Measurements from ENCODE around the gene LYZL4. TPM values are rescaled to one million over a fixed set of nuclear protein-coding genes. Genes with fewer than 3 reads are reported as not detected.

LYZL4 gene
- total and polyA plus RNA-seq, 4 experiments from 2014 or later = not detected

DNA sequence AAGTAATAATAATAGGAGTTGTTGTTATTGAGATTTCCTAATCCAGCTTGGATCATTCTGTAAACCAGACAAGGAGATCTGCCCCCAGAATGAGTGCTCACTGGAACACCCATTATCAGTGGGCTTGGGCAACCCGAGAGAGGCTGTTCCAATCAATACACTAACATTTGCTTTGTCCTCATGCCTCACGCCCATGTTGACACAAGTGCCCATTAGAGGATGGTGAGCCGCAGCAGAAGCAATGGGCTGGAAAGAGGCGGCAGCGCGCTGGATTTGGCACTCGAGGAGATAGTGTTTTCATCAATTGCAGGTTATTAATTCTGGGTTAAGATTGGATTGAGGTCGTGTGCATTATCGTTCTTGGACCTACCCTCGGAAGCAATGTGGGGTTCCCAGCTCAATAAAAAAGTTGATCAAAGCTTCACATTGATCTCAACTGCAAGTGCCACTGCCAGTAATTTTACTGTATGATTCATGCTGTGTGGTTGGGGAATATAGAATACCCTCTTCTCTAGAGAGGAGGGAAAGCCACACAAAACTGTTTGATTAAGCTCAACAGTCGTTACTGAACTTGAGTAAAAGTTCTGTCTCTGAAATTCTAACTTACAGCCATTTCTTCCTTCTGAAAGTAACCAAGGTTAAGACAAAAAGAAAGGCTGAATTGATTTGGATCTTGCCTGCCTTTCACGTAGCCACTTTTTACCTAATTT lies 15.7 kb downstream of the LYZL4 start:
- Mint-ChIP-seq H3K9me3 (no peaks in the 10 kb centered on the region), H3K27me3 (peaks cover 0 to 14% of the 10 kb centered on the region in 2 donors), H3K4me3 (no peak overlapping the region), H3K4me1 (no peaks in the 10 kb centered on the region), H3K36me3 (no peaks in the 10 kb centered on the region), H3K27ac (no peak overlapping the region)
- Histone ChIP-seq H3K27me3 (ENCODE audit: insufficient read depth, low read length) (no peaks in the 10 kb centered on the region), H3K36me3 (ENCODE audit: insufficient read depth, low read length) (no peaks in the 10 kb centered on the region), H3K27ac (ENCODE audit: low read depth, low read length) (no peak overlapping the region), H3K4me1 (ENCODE audit: insufficient read depth, low read length) (no peaks in the 10 kb centered on the region), H3K4me3 (ENCODE audit: low read length in 2 of 2) (no peak overlapping the region), H3K9me3 (ENCODE audit: control insufficient read depth in 1 of 2, low read length in 2 of 2) (no peaks in the 10 kb centered on the region)
- CTCF ChIA-PET (ENCODE audit: partially characterized antibody) = no interaction called here
- POLR2A ChIA-PET (ENCODE audit: partially characterized antibody) = no interaction called here
- DNase-seq = no peak
- intact Hi-C loops (cut with micrococcal nuclease) = no loop called here

DNA sequence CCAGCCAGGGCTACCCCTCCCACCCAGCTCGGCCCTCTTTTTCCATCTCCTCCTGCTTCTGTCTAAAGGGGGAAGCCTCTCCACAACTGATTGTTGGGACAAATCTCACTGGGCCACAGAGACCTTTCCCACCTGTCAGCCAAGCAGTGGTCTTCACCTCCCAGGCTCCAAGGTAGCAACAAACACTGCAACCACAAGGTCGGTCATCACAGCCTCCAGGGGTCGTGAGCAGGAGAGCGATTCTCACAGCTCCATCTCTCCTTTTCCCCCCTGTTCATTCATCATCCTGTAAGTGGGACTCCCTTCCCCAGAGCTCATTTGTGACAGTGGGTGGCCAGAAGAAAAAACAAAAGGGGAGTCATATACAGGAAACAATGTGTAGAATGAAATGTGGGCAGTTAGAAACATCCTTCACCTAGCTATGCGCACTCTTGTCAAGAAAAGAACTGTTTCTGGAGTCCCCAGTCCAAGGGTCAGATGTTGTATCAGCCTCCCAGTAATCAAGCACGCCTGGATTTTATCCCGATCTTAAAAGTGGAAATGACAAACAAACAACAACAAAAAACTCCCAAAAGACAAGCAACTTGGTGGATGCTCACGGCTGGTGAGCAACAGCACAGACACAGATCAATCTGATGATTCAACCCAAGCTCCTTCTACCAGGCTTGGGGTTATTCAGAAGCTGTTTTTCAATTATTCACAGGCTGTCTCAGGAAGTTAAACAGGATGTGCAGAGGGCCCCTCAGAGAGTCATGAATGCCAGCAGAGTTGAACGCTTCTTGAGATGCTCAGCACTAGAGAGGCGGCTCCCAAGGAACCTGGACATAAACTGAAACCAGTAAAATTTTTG lies 22.4 kb downstream of the LYZL4 start:
- Mint-ChIP-seq H3K9me3 (no peaks in the 10 kb centered on the region), H3K36me3 (no peaks in the 10 kb centered on the region), H3K27me3 (peaks cover 0 to 14% of the 10 kb centered on the region in 2 donors), H3K4me3 (peak overlapping the region in 7 of 8 donors; percentile 5 to 67 (median 40)), H3K27ac (peak overlapping the region; percentile 66 to 89 (median 82)), H3K4me1 (peaks cover 16 to 22% (median 20%) of the 10 kb centered on the region in 4 donors)
- H3K4me1 ChIP-seq (ENCODE audit: insufficient read depth, low read length) = peaks cover 23% of the 10 kb centered on the region
- H3K9me3 ChIP-seq (ENCODE audit: control insufficient read depth in 1 of 2, low read length in 2 of 2) = no peaks in the 10 kb centered on the region
- ChIA-PET CTCF (ENCODE audit: partially characterized antibody) (interaction anchor here (0.9 to 1.4 kb wide), 2 partner anchors 36 to 141 kb away, joined by 3 to 8 read pairs; no protein-coding TSS in a partner anchor), POLR2A (ENCODE audit: partially characterized antibody) (no interaction called here)
- H3K27me3 ChIP-seq (ENCODE audit: insufficient read depth, low read length) = no peaks in the 10 kb centered on the region
- intact Hi-C loops (cut with micrococcal nuclease) = loop anchor here (5.0 kb wide), 1 partner anchor 41 kb away; no protein-coding TSS in a partner anchor
- H3K27ac ChIP-seq (ENCODE audit: low read depth, low read length) = no peak overlapping the region
- no peaks in the 10 kb centered on the region for H3K36me3 ChIP-seq (ENCODE audit: insufficient read depth, low read length)
- H3K4me3 ChIP-seq (ENCODE audit: low read length in 2 of 2) = no peak overlapping the region
- peak in 4 of 5 donors; percentile 3 to 41 (median 21) for DNase-seq

DNA sequence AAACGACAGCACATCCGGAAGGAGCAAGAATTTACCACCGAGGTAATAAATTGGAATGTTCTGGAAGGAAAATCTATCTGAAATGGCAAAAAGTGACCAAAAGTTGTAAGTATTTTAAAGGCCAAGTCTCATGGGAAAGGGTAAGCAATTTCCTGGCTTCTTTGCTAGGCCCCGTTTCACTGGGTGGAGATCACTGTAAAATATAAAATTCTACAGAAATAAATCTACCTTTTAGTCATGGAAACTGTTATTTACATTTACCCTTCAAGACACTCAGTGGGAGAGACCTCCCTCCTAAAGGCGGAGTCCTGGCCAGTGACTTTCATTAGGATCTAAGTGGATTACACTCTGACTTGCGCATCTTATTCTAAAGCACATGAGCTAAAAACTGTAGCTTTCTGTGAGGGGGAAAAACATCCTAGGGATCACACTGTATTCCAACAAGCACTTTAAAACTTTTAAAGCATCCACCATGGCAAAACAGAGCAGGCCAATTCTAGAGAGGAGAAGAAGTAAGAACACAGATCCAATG lies 28.8 kb downstream of the LYZL4 start:
- Mint-ChIP-seq H3K4me3 (no peak overlapping the region), H3K4me1 (peaks cover 0 to 2% (median 0%) of the 10 kb centered on the region in 4 donors), H3K36me3 (no peaks in the 10 kb centered on the region), H3K9me3 (no peaks in the 10 kb centered on the region), H3K27ac (no peak overlapping the region), H3K27me3 (peaks cover 0 to 1% of the 10 kb centered on the region in 2 donors)
- Histone ChIP-seq H3K4me3 (ENCODE audit: low read length in 2 of 2) (no peak overlapping the region), H3K9me3 (ENCODE audit: control insufficient read depth in 1 of 2, low read length in 2 of 2) (no peaks in the 10 kb centered on the region), H3K27ac (ENCODE audit: low read depth, low read length) (no peak overlapping the region), H3K27me3 (ENCODE audit: insufficient read depth, low read length) (no peaks in the 10 kb centered on the region), H3K36me3 (ENCODE audit: insufficient read depth, low read length) (no peaks in the 10 kb centered on the region), H3K4me1 (ENCODE audit: insufficient read depth, low read length) (no peaks in the 10 kb centered on the region)
- POLR2A ChIA-PET (ENCODE audit: partially characterized antibody) = no interaction called here
- intact Hi-C loops (cut with micrococcal nuclease) = no loop called here
- no peak for DNase-seq
- CTCF ChIA-PET (ENCODE audit: partially characterized antibody) = no interaction called here

DNA sequence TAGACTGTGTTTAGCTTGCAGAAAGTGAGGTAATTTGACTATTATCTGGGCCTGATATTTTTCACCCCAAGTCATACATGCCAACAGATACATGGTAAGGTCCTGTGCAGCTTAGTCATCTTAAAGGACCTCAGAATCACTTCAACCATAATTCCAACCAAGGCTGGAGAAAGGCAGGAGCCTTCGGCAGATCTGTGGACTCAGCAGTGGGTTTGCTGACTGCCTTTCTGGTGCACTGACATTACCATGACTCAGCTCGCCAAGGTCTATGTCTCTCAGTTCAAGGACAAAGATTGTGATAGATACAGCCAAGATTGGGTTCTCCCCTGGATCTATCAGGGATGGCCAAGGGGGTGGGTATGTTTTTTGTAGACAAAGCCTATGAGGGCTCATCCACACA lies 32.7 kb downstream of the LYZL4 start:
- H3K9me3 ChIP-seq (ENCODE audit: control insufficient read depth in 1 of 2, low read length in 2 of 2) = no peaks in the 10 kb centered on the region
- no peaks in the 10 kb centered on the region for H3K36me3 Mint-ChIP-seq
- no peak for DNase-seq
- no peak overlapping the region for H3K27ac Mint-ChIP-seq
- no peak overlapping the region for H3K4me3 Mint-ChIP-seq
- H3K36me3 ChIP-seq (ENCODE audit: insufficient read depth, low read length) = no peaks in the 10 kb centered on the region
- ChIA-PET CTCF (ENCODE audit: partially characterized antibody) (no interaction called here), POLR2A (ENCODE audit: partially characterized antibody) (no interaction called here)
- intact Hi-C loops (cut with micrococcal nuclease) = no loop called here
- H3K27ac ChIP-seq (ENCODE audit: low read depth, low read length) = no peak overlapping the region
- no peaks in the 10 kb centered on the region for H3K4me1 ChIP-seq (ENCODE audit: insufficient read depth, low read length)
- no peaks in the 10 kb centered on the region for H3K4me1 Mint-ChIP-seq
- H3K27me3 Mint-ChIP-seq = peaks cover 4 to 5% of the 10 kb centered on the region in 2 donors
- no peak overlapping the region for H3K4me3 ChIP-seq (ENCODE audit: low read length in 2 of 2)
- H3K9me3 Mint-ChIP-seq = no peaks in the 10 kb centered on the region
- H3K27me3 ChIP-seq (ENCODE audit: insufficient read depth, low read length) = no peaks in the 10 kb centered on the region

DNA sequence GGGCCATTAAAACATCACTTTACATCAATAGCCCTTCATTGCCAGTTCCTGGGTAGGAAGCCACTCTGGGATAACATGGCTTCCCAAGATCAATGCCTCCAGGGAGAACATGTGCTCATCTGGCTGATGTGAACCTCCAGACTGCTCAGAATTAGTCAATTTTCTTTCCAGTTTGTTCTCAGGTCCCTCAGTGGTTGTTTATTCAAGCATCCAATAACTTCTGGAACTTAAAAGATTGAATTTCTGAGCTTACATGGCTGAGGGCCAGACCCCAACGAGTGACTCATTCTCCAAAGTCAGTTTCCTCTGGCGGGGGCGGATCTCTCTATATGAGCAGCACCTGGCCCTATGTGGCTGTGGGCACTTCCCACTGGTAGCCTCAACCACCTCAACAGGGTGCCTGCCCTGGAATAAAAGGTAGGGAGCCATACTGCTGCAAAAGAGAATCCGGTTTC lies 34.0 kb downstream of the LYZL4 start:
- Mint-ChIP-seq H3K9me3 (no peaks in the 10 kb centered on the region), H3K36me3 (no peaks in the 10 kb centered on the region), H3K27me3 (peaks cover 5 to 6% of the 10 kb centered on the region in 2 donors), H3K4me1 (no peaks in the 10 kb centered on the region), H3K27ac (no peak overlapping the region), H3K4me3 (no peak overlapping the region)
- no peak overlapping the region for H3K4me3 ChIP-seq (ENCODE audit: low read length in 2 of 2)
- H3K27ac ChIP-seq (ENCODE audit: low read depth, low read length) = no peak overlapping the region
- no peaks in the 10 kb centered on the region for H3K4me1 ChIP-seq (ENCODE audit: insufficient read depth, low read length)
- H3K36me3 ChIP-seq (ENCODE audit: insufficient read depth, low read length) = no peaks in the 10 kb centered on the region
- DNase-seq = no peak
- no peaks in the 10 kb centered on the region for H3K9me3 ChIP-seq (ENCODE audit: control insufficient read depth in 1 of 2, low read length in 2 of 2)
- H3K27me3 ChIP-seq (ENCODE audit: insufficient read depth, low read length) = no peaks in the 10 kb centered on the region
- intact Hi-C loops (cut with micrococcal nuclease) = no loop called here
- ChIA-PET POLR2A (ENCODE audit: partially characterized antibody) (no interaction called here), CTCF (ENCODE audit: partially characterized antibody) (no interaction called here)

DNA sequence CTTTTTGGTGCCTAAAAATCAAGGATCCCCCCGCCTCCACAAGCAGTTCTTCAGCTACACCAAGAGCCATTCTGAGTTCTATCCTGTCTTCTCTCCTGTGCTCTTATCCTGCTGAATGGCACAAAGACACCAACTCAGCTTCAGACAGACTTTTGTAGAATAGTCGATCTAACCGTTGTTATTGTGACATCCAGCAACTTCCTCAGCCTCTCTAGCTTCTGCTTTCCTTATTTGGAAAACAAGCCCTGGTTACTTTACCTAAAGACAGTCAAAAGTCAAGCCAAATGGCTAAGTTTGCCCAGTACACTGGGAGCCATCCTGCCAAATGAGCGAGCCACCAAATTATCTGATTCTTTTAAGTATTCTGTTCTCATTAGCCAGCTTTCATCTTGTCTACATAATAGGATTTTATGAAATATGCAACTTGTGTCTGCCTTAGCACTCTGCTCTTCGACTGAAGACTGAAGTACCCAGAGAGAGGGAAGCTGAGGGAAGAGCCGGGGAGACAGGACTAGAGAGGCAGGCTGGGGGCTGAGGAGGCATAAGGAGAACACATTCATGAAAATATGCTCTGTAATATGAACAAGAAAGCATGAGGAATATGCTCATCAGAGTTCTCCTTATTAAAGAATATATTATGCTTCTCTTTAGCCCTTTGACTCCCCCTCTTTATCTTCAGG lies 35.1 kb downstream of the LYZL4 start:
- CTCF ChIA-PET (ENCODE audit: partially characterized antibody) = no interaction called here
- H3K4me3 ChIP-seq (ENCODE audit: low read length in 2 of 2) = no peak overlapping the region
- H3K36me3 Mint-ChIP-seq = no peaks in the 10 kb centered on the region
- POLR2A ChIA-PET (ENCODE audit: partially characterized antibody) = no interaction called here
- H3K4me3 Mint-ChIP-seq = no peak overlapping the region
- no peak overlapping the region for H3K27ac Mint-ChIP-seq
- H3K27me3 Mint-ChIP-seq = peaks cover 8 to 10% of the 10 kb centered on the region in 2 donors
- DNase-seq = no peak
- H3K9me3 ChIP-seq (ENCODE audit: control insufficient read depth in 1 of 2, low read length in 2 of 2) = no peaks in the 10 kb centered on the region
- no peak overlapping the region for H3K27ac ChIP-seq (ENCODE audit: low read depth, low read length)
- H3K9me3 Mint-ChIP-seq = peaks cover 0 to 9% (median 3%) of the 10 kb centered on the region in 8 donors
- H3K4me1 Mint-ChIP-seq = no peaks in the 10 kb centered on the region
- no peaks in the 10 kb centered on the region for H3K4me1 ChIP-seq (ENCODE audit: insufficient read depth, low read length)
- intact Hi-C loops (cut with micrococcal nuclease) = no loop called here
- H3K36me3 ChIP-seq (ENCODE audit: insufficient read depth, low read length) = no peaks in the 10 kb centered on the region
- H3K27me3 ChIP-seq (ENCODE audit: insufficient read depth, low read length) = no peaks in the 10 kb centered on the region

DNA sequence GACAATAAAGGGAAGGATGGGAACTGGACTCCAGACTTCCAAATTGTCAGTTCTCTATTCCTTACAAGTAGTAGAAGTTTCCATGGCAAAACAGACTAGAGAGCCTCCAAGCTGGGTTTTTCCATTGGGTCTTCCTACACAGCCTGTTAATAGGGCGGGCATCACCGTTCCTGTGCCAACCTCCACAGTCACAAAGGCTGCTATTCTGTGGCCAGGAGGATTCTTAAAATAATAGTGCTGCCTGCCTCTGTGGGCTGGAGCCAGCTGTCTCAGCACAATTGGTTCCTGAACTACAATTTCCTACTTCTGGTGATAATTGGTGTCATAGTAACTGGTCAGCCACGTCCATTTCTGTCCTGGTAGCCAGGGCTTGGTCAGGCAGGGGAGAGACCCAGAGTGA lies 38.6 kb downstream of the LYZL4 start:
- CTCF ChIA-PET (ENCODE audit: partially characterized antibody) = no interaction called here
- Histone ChIP-seq H3K36me3 (ENCODE audit: insufficient read depth, low read length) (no peaks in the 10 kb centered on the region), H3K4me3 (ENCODE audit: low read length in 2 of 2) (no peak overlapping the region), H3K9me3 (ENCODE audit: control insufficient read depth in 1 of 2, low read length in 2 of 2) (no peaks in the 10 kb centered on the region), H3K27me3 (ENCODE audit: insufficient read depth, low read length) (no peaks in the 10 kb centered on the region), H3K27ac (ENCODE audit: low read depth, low read length) (no peak overlapping the region), H3K4me1 (ENCODE audit: insufficient read depth, low read length) (no peaks in the 10 kb centered on the region)
- intact Hi-C loops (cut with micrococcal nuclease) = no loop called here
- Mint-ChIP-seq H3K27me3 (peaks cover 10 to 11% of the 10 kb centered on the region in 2 donors), H3K4me3 (no peak overlapping the region), H3K27ac (no peak overlapping the region), H3K4me1 (no peaks in the 10 kb centered on the region), H3K9me3 (peaks cover 0 to 13% (median 3%) of the 10 kb centered on the region in 8 donors), H3K36me3 (no peaks in the 10 kb centered on the region)
- no peak for DNase-seq
- POLR2A ChIA-PET (ENCODE audit: partially characterized antibody) = no interaction called here
